Measurements from ENCODE around the gene ANAPC2. TPM values are rescaled to one million over a fixed set of nuclear protein-coding genes. Genes with fewer than 3 reads are reported as not detected.

Gene ANAPC2
- total RNA-seq, 4 donors from 2014 or later, result 14.0 to 34.1 (median 25.1) TPM

DNA sequence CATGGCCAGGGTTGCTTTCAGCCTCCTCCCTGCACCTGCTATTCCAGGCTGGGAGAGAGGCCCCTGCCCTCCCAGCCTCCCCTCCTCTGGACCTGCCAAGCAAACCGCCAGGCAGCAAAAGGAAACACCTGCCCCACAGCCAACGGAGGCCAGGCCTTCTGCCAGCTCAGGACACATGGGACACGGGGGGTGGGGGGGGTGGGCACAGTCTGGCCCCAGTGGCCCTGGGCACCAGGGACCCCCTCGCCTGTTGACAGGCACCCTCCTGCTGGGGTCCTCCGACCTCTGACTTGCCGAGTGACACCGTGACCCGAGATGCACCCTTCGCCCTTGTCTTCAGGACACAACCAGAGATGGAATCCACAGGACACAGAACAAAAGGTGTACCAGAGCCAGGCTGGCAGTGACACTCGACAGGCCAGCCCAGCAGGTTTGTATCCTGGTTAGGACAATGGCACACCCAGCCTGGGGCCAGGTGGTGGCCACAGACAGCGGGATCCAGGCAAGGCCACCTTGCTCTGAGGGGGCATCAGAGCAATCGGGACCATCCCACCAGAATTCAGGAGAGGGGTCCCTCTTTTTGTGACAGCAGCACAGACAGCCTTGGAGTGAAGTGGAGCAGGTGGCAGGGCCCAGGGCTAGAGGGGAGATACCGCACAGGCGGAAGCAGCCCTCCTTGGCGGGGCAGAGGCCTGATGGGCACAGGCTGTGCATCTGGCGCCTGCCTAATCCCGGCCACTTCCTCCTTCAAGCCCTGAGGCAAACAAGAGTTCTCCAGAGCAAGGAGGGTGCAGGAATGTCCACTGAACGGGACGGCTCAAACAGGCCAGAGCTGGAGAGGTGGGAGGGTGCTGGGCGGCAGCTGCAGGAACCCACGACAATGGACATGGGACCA, 15.2 kb downstream of the ANAPC2 start:
- H3K9me3 ChIP-seq, result no peaks in the 10 kb centered on the region
- WGBS, 2 donors, result 8 to 47% methylated on average over 2 to 12 of the region's 21 CpGs
- TF ChIP-seq, protein P1, sequence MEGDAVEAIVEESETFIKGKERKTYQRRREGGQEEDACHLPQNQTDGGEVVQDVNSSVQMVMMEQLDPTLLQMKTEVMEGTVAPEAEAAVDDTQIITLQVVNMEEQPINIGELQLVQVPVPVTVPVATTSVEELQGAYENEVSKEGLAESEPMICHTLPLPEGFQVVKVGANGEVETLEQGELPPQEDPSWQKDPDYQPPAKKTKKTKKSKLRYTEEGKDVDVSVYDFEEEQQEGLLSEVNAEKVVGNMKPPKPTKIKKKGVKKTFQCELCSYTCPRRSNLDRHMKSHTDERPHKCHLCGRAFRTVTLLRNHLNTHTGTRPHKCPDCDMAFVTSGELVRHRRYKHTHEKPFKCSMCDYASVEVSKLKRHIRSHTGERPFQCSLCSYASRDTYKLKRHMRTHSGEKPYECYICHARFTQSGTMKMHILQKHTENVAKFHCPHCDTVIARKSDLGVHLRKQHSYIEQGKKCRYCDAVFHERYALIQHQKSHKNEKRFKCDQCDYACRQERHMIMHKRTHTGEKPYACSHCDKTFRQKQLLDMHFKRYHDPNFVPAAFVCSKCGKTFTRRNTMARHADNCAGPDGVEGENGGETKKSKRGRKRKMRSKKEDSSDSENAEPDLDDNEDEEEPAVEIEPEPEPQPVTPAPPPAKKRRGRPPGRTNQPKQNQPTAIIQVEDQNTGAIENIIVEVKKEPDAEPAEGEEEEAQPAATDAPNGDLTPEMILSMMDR (IDR thresholded peaks at IDR 0.05), result no peak
- no peak for TF ChIP-seq POLR2A (IDR thresholded peaks at IDR 0.05)
- H3K27me3 ChIP-seq, result peaks cover 9 to 74% (median 12%) of the 10 kb centered on the region in 4 donors
- H3K36me3 ChIP-seq, result peaks cover 0 to 16% (median 3%) of the 10 kb centered on the region in 3 donors
- no peak overlapping the region for H3K4me3 ChIP-seq
- H3K4me1 ChIP-seq, result peaks cover 7 to 77% (median 21%) of the 10 kb centered on the region in 3 donors
- intact Hi-C loops (cut with DNase I), result no loop called here
- peak overlapping the region in 1 of 4 donors; percentile 42 for H3K27ac ChIP-seq
- no peak for DNase-seq

DNA sequence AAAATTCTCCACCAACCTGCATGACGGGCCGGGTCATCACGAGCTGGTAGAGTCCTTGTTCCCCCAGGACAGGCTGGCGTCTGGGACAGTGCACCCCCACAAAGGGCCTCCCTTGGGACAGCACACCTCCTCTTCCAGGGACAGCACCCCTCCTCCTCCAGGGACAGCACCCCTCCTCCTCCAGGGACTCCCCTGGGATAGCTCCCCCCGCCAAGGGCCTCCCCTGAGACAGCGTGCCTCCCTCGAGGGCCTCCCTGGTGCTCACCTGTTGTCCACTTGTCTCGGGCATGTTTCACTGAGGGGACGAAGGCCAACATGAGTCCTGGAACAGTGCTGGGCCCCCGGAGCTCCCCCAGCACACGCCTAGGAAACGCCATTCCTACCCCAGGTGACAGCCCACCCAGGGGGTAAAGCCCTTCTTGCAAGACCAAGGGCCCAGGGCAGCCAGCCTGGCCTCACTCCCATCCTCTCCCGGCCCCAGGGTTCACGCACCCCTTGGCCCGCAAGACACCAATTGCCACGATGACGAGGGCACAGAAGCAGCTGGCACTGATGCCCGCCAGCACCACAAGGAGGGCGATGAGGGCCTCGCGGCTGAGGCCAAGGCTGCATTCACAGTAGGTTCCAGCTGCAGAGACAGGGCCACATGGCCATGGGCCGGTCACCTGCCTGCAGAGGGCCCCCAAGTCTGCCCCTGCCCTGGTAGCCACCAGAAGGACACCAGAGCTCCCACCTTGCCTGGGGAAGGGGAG, 17.0 kb downstream of the ANAPC2 start:
- no peaks in the 10 kb centered on the region for H3K9me3 ChIP-seq
- no peak for DNase-seq
- peak overlapping the region in 1 of 4 donors; percentile 28 for H3K27ac ChIP-seq
- TF ChIP-seq, protein P1 (IDR thresholded peaks at IDR 0.05), result no peak
- TF ChIP-seq POLR2A (IDR thresholded peaks at IDR 0.05), result no peak
- H3K4me3 ChIP-seq, result no peak overlapping the region
- peaks cover 13 to 82% (median 29%) of the 10 kb centered on the region in 3 donors for H3K4me1 ChIP-seq
- intact Hi-C loops (cut with DNase I), result no loop called here
- 80% methylated on average over 3 of the region's 22 CpGs; no CpG with 5 or more reads in 1 of the 2 donors for WGBS, 2 donors
- peaks cover 23 to 93% (median 27%) of the 10 kb centered on the region in 4 donors for H3K27me3 ChIP-seq
- no peaks in the 10 kb centered on the region for H3K36me3 ChIP-seq

DNA sequence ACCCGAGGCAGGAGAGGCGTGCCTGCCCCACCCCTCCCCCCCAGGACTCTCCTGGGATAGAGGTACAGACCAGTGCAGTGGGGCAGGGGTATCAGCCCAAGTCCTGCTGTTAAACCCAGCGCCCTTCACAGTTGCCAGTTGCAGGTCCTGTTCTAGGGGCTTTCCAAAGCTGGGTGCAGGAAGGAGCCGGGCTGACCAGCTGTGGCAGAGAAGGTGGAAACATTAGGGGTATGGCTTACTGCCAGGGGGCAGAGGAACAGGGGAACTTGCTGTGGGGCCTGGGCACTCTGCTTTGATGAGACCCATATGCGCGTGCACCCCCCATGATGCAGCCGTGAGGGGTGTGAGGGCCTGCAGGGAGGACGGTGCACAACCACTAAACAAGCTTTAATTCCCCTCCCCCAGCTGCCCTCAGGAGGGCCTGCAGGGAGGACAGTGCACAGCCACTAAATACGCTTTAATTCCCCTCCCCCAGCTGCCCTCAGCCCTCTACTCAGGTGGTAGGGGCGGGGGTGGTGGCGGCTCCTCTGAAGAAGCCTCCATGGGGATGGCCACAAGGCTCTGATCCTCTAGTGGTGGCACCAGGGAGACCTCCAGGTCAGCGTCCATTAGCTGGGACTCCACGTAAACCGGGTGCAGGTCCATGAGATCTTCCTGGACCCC, 17.7 kb downstream of the ANAPC2 start:
- no peak for DNase-seq
- WGBS, 2 donors, result 32 to 71% methylated on average over 1 to 5 of the region's 14 CpGs
- Histone ChIP-seq H3K4me3 (no peak overlapping the region), H3K9me3 (no peaks in the 10 kb centered on the region), H3K36me3 (no peaks in the 10 kb centered on the region), H3K27ac (no peak overlapping the region), H3K4me1 (peaks cover 13 to 75% (median 29%) of the 10 kb centered on the region in 3 donors), H3K27me3 (peaks cover 23 to 100% (median 33%) of the 10 kb centered on the region in 4 donors)
- intact Hi-C loops (cut with DNase I), result no loop called here
- TF ChIP-seq, protein P1 (IDR thresholded peaks at IDR 0.05), result no peak
- no peak for TF ChIP-seq POLR2A (IDR thresholded peaks at IDR 0.05)

DNA sequence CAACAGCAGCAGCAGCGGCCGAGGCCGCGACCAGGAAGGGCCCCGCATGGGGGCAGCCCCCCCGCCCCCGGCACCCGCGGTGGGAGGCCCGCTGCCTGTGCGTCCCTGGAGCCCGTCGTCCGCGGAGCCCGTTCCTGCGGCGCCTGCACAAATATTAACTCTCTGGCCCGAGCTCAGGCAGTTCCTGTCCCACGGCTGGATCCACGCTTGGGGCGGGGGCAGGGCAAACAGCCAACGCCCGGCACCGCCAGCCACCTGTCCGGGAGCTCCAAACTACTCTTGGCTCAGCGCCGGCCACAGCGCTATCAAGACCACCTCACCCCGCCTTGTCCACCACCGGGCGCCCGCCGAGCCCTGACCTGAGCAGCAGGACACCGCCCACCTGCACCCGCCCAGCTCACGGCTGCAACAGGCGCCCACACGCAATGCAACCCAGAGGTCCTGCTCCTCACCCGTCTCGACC, 18.4 kb downstream of the ANAPC2 start, which contains the start of gene LRRC26:
Gene LRRC26 (minus strand): TSS at position 156 of the 463 bp plus-strand sequence. CDS start 108 bp downstream, at position 48.
- no peak for TF ChIP-seq POLR2A (IDR thresholded peaks at IDR 0.05)
- TF ChIP-seq, protein P1 (IDR thresholded peaks at IDR 0.05), result no peak
- DNase-seq, result no peak
- peaks cover 23 to 100% (median 40%) of the 10 kb centered on the region in 4 donors for H3K27me3 ChIP-seq

More for the DNA sequence above, 18.4 kb downstream of the ANAPC2 start, which contains the start of gene LRRC26:
- no peaks in the 10 kb centered on the region for H3K36me3 ChIP-seq
- peak within 1 kb of the TSS; percentile 26 to 58 (median 36) for H3K4me3 ChIP-seq
- intact Hi-C loops (cut with DNase I), result no loop called here
- H3K4me1 ChIP-seq, result peaks cover 10 to 68% (median 29%) of the 10 kb centered on the region in 3 donors
- H3K27ac ChIP-seq, result no peak within 1 kb of the TSS
- H3K9me3 ChIP-seq, result no peaks in the 10 kb centered on the region
- 18% methylated on average over 19 of the region's 41 CpGs; no CpG with 5 or more reads in 1 of the 2 donors for WGBS, 2 donors

All from esophagus squamous epithelium (tissue), 5 donors.